KMS-11 (cell line): Measurements from ENCODE around the gene SLC24A4.

Experiments
- H2AFZ ChIP-seq: fragments of 200-600 bp; sonication (generic); 2 replicates; pipeline ENCODE4 v1.6.1; 2016; ENCODE audit warnings: antibody characterized with exemption, mixed run types, low read depth
- H3K27ac ChIP-seq: fragments of 200-600 bp; sonication (generic); 2 replicates; pipeline ENCODE4 v1.6.1; 2016; ENCODE audit warnings: mild to moderate bottlenecking, mixed run types
- H3K27me3 ChIP-seq: fragments of 200-600 bp; sonication (generic); 2 replicates; pipeline ENCODE4 v1.6.1; 2017; ENCODE audit warnings: mild to moderate bottlenecking, low read depth, mixed run types, moderate library complexity; ENCODE audit not compliant: insufficient read depth
- H3K36me3 ChIP-seq: fragments of 200-600 bp; sonication (generic); 2 replicates; pipeline ENCODE4 v1.6.1; 2017; ENCODE audit warnings: mild to moderate bottlenecking, mixed run types; ENCODE audit not compliant: insufficient read depth
- H3K4me1 ChIP-seq: fragments of 200-600 bp; sonication (generic); 2 replicates; pipeline ENCODE4 v1.6.1; 2016; ENCODE audit warnings: mild to moderate bottlenecking, low read depth, mixed run types; ENCODE audit not compliant: poor library complexity, severe bottlenecking
- H3K4me2 ChIP-seq: fragments of 200-600 bp; sonication (generic); 2 replicates; pipeline ENCODE4 v1.7.0; 2016; ENCODE audit warnings: mild to moderate bottlenecking, mixed run types
- H3K4me3 ChIP-seq: fragments of 200-600 bp; sonication (generic); IDR thresholded peaks from 2 replicates; pipeline ENCODE4 v1.6.1; 2017; ENCODE audit warnings: low read depth, low read length, mixed read lengths; ENCODE audit not compliant: insufficient read depth
- H3K79me2 ChIP-seq: fragments of 200-600 bp; sonication (generic); 2 replicates; pipeline ENCODE4 v1.6.1; 2016; ENCODE audit warnings: low read depth, mixed run types; ENCODE audit not compliant: insufficient read depth
- H3K9ac ChIP-seq: fragments of 200-600 bp; sonication (generic); 2 replicates; pipeline ENCODE4 v1.6.1; 2016; ENCODE audit warnings: mild to moderate bottlenecking, mixed run types
- H4K20me1 ChIP-seq: fragments of 200-600 bp; sonication (generic); 2 replicates; pipeline ENCODE4 v1.6.1; 2016; ENCODE audit warnings: mild to moderate bottlenecking, mixed run types; ENCODE audit not compliant: insufficient read depth
- TF ChIP-seq, protein P1 (sequence below): fragments of 200-600 bp; sonication (generic); conservative IDR thresholded peaks from 2 replicates; pipeline ENCODE4 v1.6.1; 2017; ENCODE audit warnings: low read depth, mild to moderate bottlenecking, antibody characterized with exemption, low read length, moderate library complexity, mixed read lengths

Gene SLC24A4

DNA sequence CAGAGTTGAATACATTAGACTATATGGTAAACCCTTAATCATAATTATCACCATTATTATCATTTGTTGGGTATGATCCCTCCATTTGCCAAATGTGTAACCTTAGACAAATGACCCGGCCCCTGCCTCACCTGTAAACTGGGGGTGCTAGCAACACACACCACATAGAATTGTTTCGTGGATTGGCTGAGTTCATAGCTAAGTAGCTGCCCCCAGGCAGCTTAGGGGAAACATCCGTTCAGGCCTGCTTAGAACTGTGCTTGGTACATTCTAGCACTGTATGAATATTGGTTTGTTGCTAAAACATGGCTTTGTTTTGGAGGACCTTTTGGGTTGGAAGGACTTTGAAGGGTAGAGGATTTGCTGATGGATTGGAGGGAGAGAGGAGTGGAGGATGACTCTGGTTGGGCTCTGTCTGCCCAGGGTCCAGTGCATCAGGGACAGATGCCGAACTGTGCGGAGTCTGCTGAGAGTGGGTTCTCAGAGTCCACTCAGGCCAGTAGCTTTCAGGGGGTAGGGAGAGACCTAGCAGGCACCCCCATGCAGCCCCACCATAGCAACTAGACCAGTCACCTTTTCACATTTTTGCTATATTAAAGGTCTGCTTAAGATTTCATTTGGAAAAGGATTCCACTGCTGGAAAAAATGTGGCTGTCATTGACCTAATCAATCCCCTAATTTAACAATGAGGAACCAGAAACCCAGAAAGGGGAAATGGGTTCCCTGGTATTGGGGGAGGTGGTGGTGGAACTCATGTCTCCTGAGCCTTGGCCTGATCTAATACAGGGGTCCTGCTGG is 192.8 kb downstream of the SLC24A4 start:
- TF ChIP-seq, protein P1, sequence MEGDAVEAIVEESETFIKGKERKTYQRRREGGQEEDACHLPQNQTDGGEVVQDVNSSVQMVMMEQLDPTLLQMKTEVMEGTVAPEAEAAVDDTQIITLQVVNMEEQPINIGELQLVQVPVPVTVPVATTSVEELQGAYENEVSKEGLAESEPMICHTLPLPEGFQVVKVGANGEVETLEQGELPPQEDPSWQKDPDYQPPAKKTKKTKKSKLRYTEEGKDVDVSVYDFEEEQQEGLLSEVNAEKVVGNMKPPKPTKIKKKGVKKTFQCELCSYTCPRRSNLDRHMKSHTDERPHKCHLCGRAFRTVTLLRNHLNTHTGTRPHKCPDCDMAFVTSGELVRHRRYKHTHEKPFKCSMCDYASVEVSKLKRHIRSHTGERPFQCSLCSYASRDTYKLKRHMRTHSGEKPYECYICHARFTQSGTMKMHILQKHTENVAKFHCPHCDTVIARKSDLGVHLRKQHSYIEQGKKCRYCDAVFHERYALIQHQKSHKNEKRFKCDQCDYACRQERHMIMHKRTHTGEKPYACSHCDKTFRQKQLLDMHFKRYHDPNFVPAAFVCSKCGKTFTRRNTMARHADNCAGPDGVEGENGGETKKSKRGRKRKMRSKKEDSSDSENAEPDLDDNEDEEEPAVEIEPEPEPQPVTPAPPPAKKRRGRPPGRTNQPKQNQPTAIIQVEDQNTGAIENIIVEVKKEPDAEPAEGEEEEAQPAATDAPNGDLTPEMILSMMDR = no peak
- Histone ChIP-seq H3K27me3 (no peaks in the 10 kb centered on the region), H3K79me2 (no peaks in the 10 kb centered on the region), H3K4me2 (no peak overlapping the region), H2AFZ (no peak overlapping the region), H3K9ac (no peak overlapping the region), H3K36me3 (no peaks in the 10 kb centered on the region), H3K27ac (no peak overlapping the region), H3K4me1 (peaks cover 4% of the 10 kb centered on the region), H3K4me3 (no peak overlapping the region), H4K20me1 (no peaks in the 10 kb centered on the region)

DNA sequence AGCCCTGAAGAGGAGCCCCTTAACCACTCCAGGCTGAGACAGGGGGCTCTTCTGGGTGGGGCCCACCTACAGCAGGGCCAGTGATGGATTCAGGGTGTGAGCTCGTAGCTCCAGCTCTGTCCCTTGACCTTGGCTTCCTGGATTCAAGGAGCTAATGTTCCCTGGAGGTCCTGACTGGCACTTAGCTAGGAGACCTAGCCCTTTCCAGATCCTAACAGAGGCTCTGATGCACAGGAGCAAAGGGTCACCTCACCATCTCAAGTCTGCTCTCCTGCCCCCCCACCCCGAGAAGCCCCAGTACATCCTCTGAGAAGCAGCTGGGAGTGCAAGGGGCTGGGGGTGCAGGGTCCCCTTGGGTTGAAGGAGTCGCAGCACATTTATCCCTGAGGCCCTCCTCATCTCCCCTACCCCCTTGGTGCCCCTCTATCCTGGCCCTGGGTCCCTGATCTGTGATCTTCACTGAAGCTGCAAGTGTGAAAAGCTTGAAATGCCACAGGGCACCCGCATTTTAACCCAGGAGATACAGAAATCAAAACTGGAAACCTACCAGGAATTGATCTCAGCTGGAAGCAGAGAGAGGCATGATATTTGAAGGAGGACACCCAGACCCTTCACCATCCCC is 193.5 kb downstream of the SLC24A4 start:
- no peaks in the 10 kb centered on the region for H4K20me1 ChIP-seq
- H3K27ac ChIP-seq = no peak overlapping the region
- H3K4me2 ChIP-seq = no peak overlapping the region
- no peak overlapping the region for H3K9ac ChIP-seq
- H3K4me1 ChIP-seq = peaks cover 4% of the 10 kb centered on the region
- no peaks in the 10 kb centered on the region for H3K36me3 ChIP-seq
- H2AFZ ChIP-seq = no peak overlapping the region
- TF ChIP-seq, protein P1 = no peak
- no peaks in the 10 kb centered on the region for H3K79me2 ChIP-seq
- H3K4me3 ChIP-seq = no peak overlapping the region
- H3K27me3 ChIP-seq = no peaks in the 10 kb centered on the region

DNA sequence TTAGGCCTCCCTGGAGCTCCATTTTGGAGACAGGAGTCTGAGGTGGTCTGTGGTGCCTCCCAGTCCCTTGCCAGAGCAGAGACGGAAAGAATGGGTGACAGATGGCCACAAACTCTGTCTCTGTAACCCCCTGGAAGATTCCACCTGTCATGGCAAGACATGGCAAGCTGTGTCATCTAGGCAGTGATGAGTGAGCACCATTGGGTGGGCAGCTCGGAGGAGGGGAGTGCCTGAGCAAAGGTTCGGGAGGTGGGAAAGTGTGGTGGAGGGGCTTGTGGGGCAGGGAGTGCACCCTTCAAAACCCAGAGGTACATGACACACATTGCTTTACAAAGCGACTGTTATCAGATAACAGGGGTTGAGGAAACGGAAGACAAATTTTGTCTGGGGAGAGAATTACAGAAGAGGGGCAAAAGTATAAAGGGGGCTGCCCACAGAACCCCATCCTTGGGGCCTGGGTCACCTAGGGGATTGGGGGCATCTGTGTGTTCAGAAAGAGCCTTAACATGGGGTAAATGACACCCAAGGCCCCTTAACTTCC is 194.1 kb downstream of the SLC24A4 start:
- Histone ChIP-seq H3K4me1 (peaks cover 4% of the 10 kb centered on the region), H3K36me3 (no peaks in the 10 kb centered on the region), H3K4me2 (no peak overlapping the region), H3K4me3 (no peak overlapping the region), H3K27me3 (no peaks in the 10 kb centered on the region), H2AFZ (no peak overlapping the region), H3K27ac (no peak overlapping the region), H3K79me2 (no peaks in the 10 kb centered on the region), H3K9ac (no peak overlapping the region), H4K20me1 (no peaks in the 10 kb centered on the region)
- TF ChIP-seq, protein P1 = no peak

DNA sequence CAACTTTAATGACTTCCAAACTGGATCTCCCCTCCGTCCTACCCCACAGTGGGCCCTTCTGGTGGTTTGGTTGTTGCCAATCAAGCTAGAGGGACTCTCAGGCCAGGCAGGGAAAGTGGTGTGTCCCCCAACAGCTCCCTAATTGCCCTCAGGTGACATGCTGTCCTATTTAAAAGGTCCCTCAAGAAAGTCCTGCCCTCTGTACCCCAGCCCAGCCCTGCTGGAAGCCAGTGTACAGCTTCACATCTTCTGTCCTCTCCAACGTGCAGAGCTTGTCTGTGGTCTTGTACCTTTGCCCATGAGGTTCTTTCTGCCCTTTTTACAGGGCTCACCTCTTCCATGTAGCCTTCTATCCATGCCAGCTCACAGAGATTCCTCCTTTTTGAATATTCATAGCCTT is 194.8 kb downstream of the SLC24A4 start:
- no peaks in the 10 kb centered on the region for H3K27me3 ChIP-seq
- no peak overlapping the region for H2AFZ ChIP-seq
- H4K20me1 ChIP-seq = no peaks in the 10 kb centered on the region
- no peak overlapping the region for H3K9ac ChIP-seq
- H3K4me2 ChIP-seq = no peak overlapping the region
- no peak overlapping the region for H3K4me3 ChIP-seq
- peaks cover 4% of the 10 kb centered on the region for H3K4me1 ChIP-seq
- H3K27ac ChIP-seq = no peak overlapping the region
- no peaks in the 10 kb centered on the region for H3K36me3 ChIP-seq
- H3K79me2 ChIP-seq = no peaks in the 10 kb centered on the region
- TF ChIP-seq, protein P1 = no peak
